Endothelial cell of umbilical vein (primary cell): ENCODE data around the gene RABL3. TPM values are rescaled to one million over a fixed set of nuclear protein-coding genes. Genes with fewer than 3 reads are reported as not detected.
A peak's percentile ranks its signal among the peaks of the same experiment; 100 is the strongest.

Experiments used
- BruUV-seq: library from RNA; stranded (reverse); fragments of 400-500 nt; replicated peaks from 2 replicates; lab custom pipeline; 2021; lab: Mats Ljungman, UMichigan
- CTCF ChIA-PET: fragments of 300-600, 350-600 bp; sonication (Branson Sonifier 250); formaldehyde crosslinking; loops from one replicate; lab custom pipeline; 2021; ENCODE audit warnings: antibody characterized with exemption, inconsistent platforms; lab: Charles Lee
- POLR2A ChIA-PET: fragments of 300-600, 350-600 bp; sonication (Branson Sonifier 250); formaldehyde crosslinking; loops from one replicate; lab custom pipeline; 2021; ENCODE audit warnings: antibody characterized with exemption, inconsistent platforms; lab: Charles Lee
- DNase-seq: peaks from one replicate; pipeline ENCODE4 v3.0.0-alpha.2; 2011; ENCODE audit warnings: low read depth, low spot score
- FAIRE-seq: peaks from 2 replicates; lab custom pipeline; 2011; peaks lifted over from hg19 to GRCh38; lab: Jason Lieb, UNC
- H2AFZ ChIP-seq: 2 replicates; pipeline ENCODE4 v1.6.0; 2012; ENCODE audit warnings: low read depth, low read length, control low read depth, inconsistent platforms
- H3K27ac ChIP-seq: 2 replicates; pipeline ENCODE4 v1.5.1; 2011; ENCODE audit warnings: low read depth, mild to moderate bottlenecking, control low read depth, low read length, moderate library complexity; ENCODE audit not compliant: insufficient read depth
- H3K27me3 ChIP-seq, 2 experiments: 2 replicates each; pipeline versions ENCODE4 v1.6.0 to v1.6.1; 2011; ENCODE audit warnings: low read length in 2 of 2, mixed read lengths in 1 of 2; ENCODE audit not compliant: control insufficient read depth in 2 of 2, insufficient read depth in 2 of 2
- H3K36me3 ChIP-seq, 2 experiments: 2 replicates in 1 of 2; 3 replicates in 1 of 2; pipeline ENCODE4 v1.5.1; 2011; ENCODE audit warnings: low read length in 2 of 2, mild to moderate bottlenecking in 1 of 2, moderate library complexity in 1 of 2; ENCODE audit not compliant: control insufficient read depth in 2 of 2, insufficient read depth in 2 of 2; ENCODE audit errors: extremely low read depth in 1 of 2
- H3K4me1 ChIP-seq: 3 replicates; pipeline ENCODE4 v1.5.1; 2011; ENCODE audit warnings: mild to moderate bottlenecking, low read length; ENCODE audit not compliant: control insufficient read depth, insufficient read depth; ENCODE audit errors: extremely low read depth
- H3K4me2 ChIP-seq: 2 replicates; pipeline ENCODE4 v1.6.1; 2011; ENCODE audit warnings: low read length, control low read depth, mixed read lengths; ENCODE audit not compliant: insufficient read depth
- H3K4me3 ChIP-seq, 3 experiments: fragments of 200-600 bp in 1 of 3; sonication (generic), shearing (Covaris generic) in 1 of 3; replicated peaks in 1 of 3; 2 replicates each; pipeline ENCODE4 v1.5.1; 2011 to 2016; ENCODE audit warnings: control low read depth in 3 of 3, low read length in 3 of 3, mild to moderate bottlenecking in 2 of 3, inconsistent platforms in 1 of 3, low read depth in 1 of 3, moderate library complexity in 1 of 3; ENCODE audit not compliant: insufficient read depth in 1 of 3
- H3K79me2 ChIP-seq: 2 replicates; pipeline ENCODE4 v1.6.0; 2012; ENCODE audit warnings: low read length, inconsistent platforms; ENCODE audit not compliant: control insufficient read depth, insufficient read depth
- H3K9ac ChIP-seq: replicated peaks from 2 replicates; pipeline ENCODE3; 2011; ENCODE audit warnings: low read length, control low read depth; ENCODE audit not compliant: insufficient read depth; ENCODE audit errors: extremely low read depth
- H3K9me1 ChIP-seq: replicated peaks from 3 replicates; pipeline ENCODE4 v1.6.0; 2011; ENCODE audit warnings: mild to moderate bottlenecking, low read length; ENCODE audit not compliant: control insufficient read depth, insufficient read depth; ENCODE audit errors: extremely low read depth
- H3K9me3 ChIP-seq: replicated peaks from 2 replicates; pipeline ENCODE4 v1.5.1; 2012; ENCODE audit warnings: low read length, inconsistent platforms; ENCODE audit not compliant: control insufficient read depth, insufficient read depth
- H4K20me1 ChIP-seq: replicated peaks from 2 replicates; pipeline ENCODE3; 2011; ENCODE audit warnings: mild to moderate bottlenecking, low read length; ENCODE audit not compliant: control insufficient read depth, insufficient read depth; ENCODE audit errors: extremely low read depth
- CTCF ChIP-seq, 2 donors: IDR thresholded peaks; 1 replicate in 1 of 2; 2 replicates in 1 of 2; pipeline ENCODE4 v1.5.1; 2011; ENCODE audit warnings: low read length in 2 of 2, mild to moderate bottlenecking in 2 of 2, moderate library complexity in 2 of 2, control low read depth in 1 of 2, inconsistent platforms in 1 of 2, low read depth in 1 of 2; ENCODE audit not compliant: insufficient read depth in 1 of 2; ENCODE audit errors: extremely low read depth in 1 of 2
- EZH2 ChIP-seq: IDR thresholded peaks from 2 replicates; pipeline ENCODE4 v1.6.1; 2012; ENCODE audit warnings: borderline replicate concordance, low read depth, mild to moderate bottlenecking, moderate library complexity, low read length, inconsistent platforms; ENCODE audit not compliant: severe bottlenecking
- FOS ChIP-seq: IDR thresholded peaks from 2 replicates; pipeline ENCODE4 v1.6.1; 2011; ENCODE audit warnings: mild to moderate bottlenecking, low read length, moderate library complexity, borderline replicate concordance; ENCODE audit not compliant: insufficient read depth
- GATA2 ChIP-seq: IDR thresholded peaks from 2 replicates; pipeline ENCODE4 v1.7.0; 2011; ENCODE audit warnings: low read depth, mild to moderate bottlenecking, moderate library complexity, mixed read lengths, low read length; ENCODE audit not compliant: insufficient read length, insufficient read depth
- JUN ChIP-seq: IDR thresholded peaks from 2 replicates; pipeline ENCODE4 v1.6.1; 2011; ENCODE audit warnings: borderline replicate concordance, low read depth; ENCODE audit not compliant: insufficient read length, insufficient read depth
- MAX ChIP-seq: IDR thresholded peaks from 2 replicates; pipeline ENCODE4 v1.6.1; 2011; ENCODE audit not compliant: insufficient read depth, insufficient read length
- dilution Hi-C: fragments of 300-500 bp; cut with MboI; formaldehyde crosslinking; loops from one replicate; pipeline ENCODE4 v1.15.0; 2019; ENCODE audit warnings: low sequenced_read_pairs; ENCODE audit not compliant: extremely low pct_ligation_motif_present
- intact Hi-C: fragments of 100-400 bp; cut with micrococcal nuclease; formaldehyde crosslinking; loops from one replicate; pipeline ENCODE4 v1.10.0; 2022
- polyA plus RNA-seq, 4 experiments: library from polyadenylated mRNA; depleted of rRNA in 3 of 4; stranded (reverse) in 3 of 4; unstranded in 1 of 4; fragments of >200 nt; gene quantifications; 2 replicates each; pipeline versions ENCODE4 v1.2.1 to v1.2.3, GENCODE V29; 2011 to 2012; ENCODE audit warnings: missing spikeins in 1 of 4
- total RNA-seq: library from RNA; stranded (reverse); gene quantifications from 2 replicates; pipeline ENCODE4 v1.2.3, GENCODE V29; 2021

The RABL3 gene
- total and polyA plus RNA-seq, 2 donors (not counting 3 experiments of a cell fraction or from before 2014, with no cell fraction given) = 4.3 to 24.9 TPM

- BruUV-seq = TSS peak; percentile 78
- FAIRE-seq = peak; percentile 82
- no peaks in the 10 kb centered on the region for H3K79me2 ChIP-seq
- intact Hi-C loops (loop anchor here (1.0 kb wide), 2 partner anchors 15 to 49 kb away; partner anchors contain the start of genes GTF2E1 and RABL3), dilution Hi-C loops (no loop called here)
- peak; percentile 79 for DNase-seq
- H3K4me1 ChIP-seq = peaks cover 12% of the 10 kb centered on the region
- no peaks in the 10 kb centered on the region for H4K20me1 ChIP-seq
- H2AFZ ChIP-seq = peak overlapping the region; percentile 62
- POLR2A ChIA-PET = interaction anchor here (1.2 kb wide), 1 partner anchor 15 kb away, joined by 7 read pairs; no protein-coding TSS in a partner anchor
- CTCF ChIA-PET = interaction anchor here (0.7 to 2.7 kb wide), 12 partner anchors 9 to 126 kb away, joined by 3 to 26 read pairs (median 4); partner anchors contain the start of gene HGD
- H3K9ac ChIP-seq = no peak overlapping the region
- no peak overlapping the region for H3K4me3 ChIP-seq
- H3K36me3 ChIP-seq = no peaks in the 10 kb centered on the region
- no peaks in the 10 kb centered on the region for H3K27me3 ChIP-seq
- peak overlapping the region; percentile 68 for H3K27ac ChIP-seq
- no peaks in the 10 kb centered on the region for H3K9me1 ChIP-seq
- no peak for TF ChIP-seq GATA2
- peak; percentile 55 for TF ChIP-seq FOS
- no peak for TF ChIP-seq CTCF (IDR thresholded peaks at IDR 0.05; ENCODE audit: extremely low read depth in 1 of 2, insufficient read depth in 1 of 2, low read depth in 1 of 2, low read length in 2 of 2)
- TF ChIP-seq EZH2 = no peak
- TF ChIP-seq MAX = no peak
- TF ChIP-seq JUN = peak; percentile 58
- H3K4me2 ChIP-seq = peak overlapping the region; percentile 11
- no peaks in the 10 kb centered on the region for H3K9me3 ChIP-seq
Observed at GRCh38 chr3:120693439-120694171, 48.7 kb downstream of the RABL3 start.
